Endometrial microvascular endothelial cells (primary cell): ENCODE data around the gene STX16. TPM values are rescaled to one million over a fixed set of nuclear protein-coding genes. Genes with fewer than 3 reads are reported as not detected.
"Not testable (repeated sequence)": the region's sequence is repeated elsewhere in the genome, so short reads cannot be mapped to it uniquely, and the experiment has no call there.

Experiments used
- in situ Hi-C: cut with HindIII; loops from 2 replicates; pipeline ENCODE4 v1.10.0; 2017; ENCODE audit warnings: low sequenced_read_pairs, low pct_unique_long_range_greater_than_20kb; ENCODE audit errors: inconsistent ontology term
- total RNA-seq: library from RNA; depleted of rRNA; stranded (reverse); fragments of >200 nt; gene quantifications from one replicate; pipeline ENCODE4 v1.2.3, GENCODE V29; 2015; ENCODE audit errors: inconsistent ontology term

The STX16 gene
- total RNA-seq, 1 donor from 2014 or later, result 23.4 TPM

- in situ Hi-C loops, result no loop called here
These were observed 72.0 kb downstream of the STX16 start for GRCh38 chr20:58722877-58723627.

GRCh38 chr20:58723628-58723984 is 72.5 kb downstream of the STX16 start:
- in situ Hi-C loops, result no loop called here

DNA sequence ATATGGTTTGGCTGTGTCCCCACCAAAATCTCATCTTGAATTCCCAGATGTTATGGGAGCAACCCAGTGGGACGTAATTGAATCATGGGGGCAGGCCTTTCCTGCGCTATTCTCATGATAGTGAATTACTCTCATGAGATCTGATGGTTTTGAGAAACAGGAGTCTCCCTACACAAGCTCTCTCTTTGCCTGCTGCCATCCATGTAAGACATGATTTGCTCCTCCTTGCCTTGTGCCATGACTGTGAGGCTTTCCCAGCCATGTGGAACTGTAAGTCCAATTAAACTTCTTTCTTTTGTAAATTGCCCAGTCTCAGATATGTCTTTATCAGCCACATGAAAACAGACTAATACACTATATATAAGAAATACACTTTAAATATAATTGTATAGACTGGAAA is 75.1 kb downstream of the STX16 start:
- in situ Hi-C loops, result not testable (repeated sequence)

Other genes starting within 250 kb of the STX16 start
- 1.1 TPM for gene APCDD1L, start 135.9 kb upstream of the STX16 start, total RNA-seq
- 19.4 TPM for gene NPEPL1, start 41.5 kb downstream of the STX16 start, total RNA-seq
- gene GNAS-AS1, start 199.6 kb downstream of the STX16 start, total RNA-seq, result not detected
- 536 TPM for gene GNAS, start 201.4 kb downstream of the STX16 start, total RNA-seq